Loucy (cell line): ENCODE results near the gene COPS7B.

Experiments used
- CTCF ChIP-seq: fragments of 200-600 bp; sonication (generic); conservative IDR thresholded peaks from 2 replicates; pipeline ENCODE4 v1.5.1; 2014; ENCODE audit warnings: mild to moderate bottlenecking, antibody characterized with exemption, low read length
- EZH2phosphoT487 ChIP-seq: fragments of 200-600 bp; IDR thresholded peaks from 2 replicates; pipeline ENCODE4 v1.6.1; 2018; ENCODE audit warnings: antibody characterized with exemption, mild to moderate bottlenecking, moderate library complexity, borderline replicate concordance

- TF ChIP-seq CTCF = no peak
- no peak for TF ChIP-seq EZH2phosphoT487
Measured at GRCh38 chr2:231807020-231807419, 20.8 kb downstream of the COPS7B start.
